Liver (tissue), 9 donors: ENCODE results near the gene FARP1. TPM values are rescaled to one million over a fixed set of nuclear protein-coding genes. Genes with fewer than 3 reads are reported as not detected.

ENCODE experiments used
- DNase-seq: peaks from one replicate; pipeline ENCODE4 v3.0.0-alpha.2; 2017; ENCODE audit warnings: low spot score
- H3K27ac ChIP-seq, 2 donors: one replicate each; pipeline ENCODE4 v1.7.0; 2013; ENCODE audit warnings: inconsistent platforms in 2 of 2, low read length in 2 of 2, control low read depth in 1 of 2, low read depth in 1 of 2, mild to moderate bottlenecking in 1 of 2
- H3K27me3 ChIP-seq, 4 donors: one replicate each; pipeline versions ENCODE4 v1.6.1 to v1.7.0; 2013; ENCODE audit warnings: low read length in 3 of 4, inconsistent platforms in 1 of 4, mild to moderate bottlenecking in 1 of 4, moderate library complexity in 1 of 4; ENCODE audit not compliant: control insufficient read depth in 4 of 4, insufficient read depth in 4 of 4
- H3K36me3 ChIP-seq, 4 donors: one replicate each; pipeline versions ENCODE4 v1.6.1 to v1.7.0; 2013; ENCODE audit warnings: low read length in 3 of 4, mild to moderate bottlenecking in 3 of 4, low read depth in 1 of 4, moderate library complexity in 1 of 4; ENCODE audit not compliant: control insufficient read depth in 4 of 4, insufficient read depth in 3 of 4
- H3K4me1 ChIP-seq, 4 donors: one replicate each; pipeline versions ENCODE4 v1.6.1 to v1.7.0; 2013; ENCODE audit warnings: low read length in 3 of 4, mild to moderate bottlenecking in 3 of 4, moderate library complexity in 1 of 4; ENCODE audit not compliant: control insufficient read depth in 4 of 4, insufficient read depth in 4 of 4
- H3K4me3 ChIP-seq, 3 donors: one replicate each; pipeline versions ENCODE4 v1.6.1 to v1.7.0; 2013; ENCODE audit warnings: low read length in 3 of 3, control low read depth in 1 of 3, low read depth in 1 of 3, mild to moderate bottlenecking in 1 of 3
- H3K9ac ChIP-seq, 2 donors: one replicate each; pipeline ENCODE4 v1.7.0; 2013; ENCODE audit warnings: low read length in 2 of 2, mild to moderate bottlenecking in 2 of 2, moderate library complexity in 2 of 2, control low read depth in 1 of 2, low read depth in 1 of 2
- H3K9me3 ChIP-seq, 4 donors: one replicate each; pipeline versions ENCODE4 v1.6.1 to v1.7.0; 2013; ENCODE audit warnings: low read length in 3 of 4; ENCODE audit not compliant: control insufficient read depth in 4 of 4
- EGR1 ChIP-seq, 2 donors: IDR thresholded peaks; 2 replicates each; pipeline ENCODE4 v1.6.1; 2016 to 2018; ENCODE audit warnings: antibody characterized with exemption in 2 of 2, low read depth in 2 of 2
- FOXA2 ChIP-seq: IDR thresholded peaks from 2 replicates; pipeline ENCODE4 v1.6.1; 2016; ENCODE audit warnings: antibody characterized with exemption
- GABPA ChIP-seq, 2 donors: IDR thresholded peaks in 1 of 2; conservative IDR thresholded peaks in 1 of 2; 2 replicates each; pipeline ENCODE4 v1.6.1; 2016; ENCODE audit warnings: antibody characterized with exemption in 2 of 2, mild to moderate bottlenecking in 1 of 2, moderate library complexity in 1 of 2
- HNF4A ChIP-seq, 2 donors: conservative IDR thresholded peaks; 2 replicates each; pipeline ENCODE4 v1.6.1; 2016; ENCODE audit warnings: antibody characterized with exemption in 2 of 2, mild to moderate bottlenecking in 2 of 2
- HNF4G ChIP-seq: IDR thresholded peaks from 2 replicates; pipeline ENCODE4 v1.6.1; 2016; ENCODE audit warnings: antibody characterized with exemption
- JUND ChIP-seq, 2 donors: IDR thresholded peaks; 2 replicates each; pipeline ENCODE4 v1.6.1; 2016; ENCODE audit warnings: antibody characterized with exemption in 2 of 2
- NR2F2 ChIP-seq: IDR thresholded peaks from 2 replicates; pipeline ENCODE4 v1.6.1; 2016; ENCODE audit warnings: antibody characterized with exemption
- RAD21 ChIP-seq, 2 donors: IDR thresholded peaks; 2 replicates each; pipeline ENCODE4 v1.6.1; 2016; ENCODE audit warnings: antibody characterized with exemption in 2 of 2, mild to moderate bottlenecking in 2 of 2
- RXRA ChIP-seq, 2 donors: IDR thresholded peaks; 2 replicates each; pipeline ENCODE4 v1.6.1; 2017 to 2018; ENCODE audit warnings: antibody characterized with exemption in 2 of 2, mild to moderate bottlenecking in 1 of 2
- SP1 ChIP-seq: IDR thresholded peaks from 2 replicates; pipeline ENCODE4 v1.6.1; 2018; ENCODE audit warnings: antibody characterized with exemption, mild to moderate bottlenecking
- TAF1 ChIP-seq: conservative IDR thresholded peaks from 2 replicates; pipeline ENCODE4 v1.6.1; 2016; ENCODE audit warnings: antibody characterized with exemption, mild to moderate bottlenecking
- YY1 ChIP-seq: IDR thresholded peaks from 2 replicates; pipeline ENCODE4 v1.6.1; 2016; ENCODE audit warnings: antibody characterized with exemption, mild to moderate bottlenecking
- WGBS: extraction: QIAGEN DNeasy Blood & Tissue Kit; methylation state at CpG from one replicate; pipeline ENCODE4 v1.1.7; 2013; 5-methylcytosine and 5-hydroxymethylcytosine counted together
- polyA plus RNA-seq, 2 donors: library from polyadenylated mRNA; stranded (reverse) in 1 of 2; unstranded in 1 of 2; fragments of 200-250 nt in 1 of 2; fragments of >200 nt in 1 of 2; fragmentation: Nextera tagmentation in 1 of 2; extraction: Ambion mirVana in 1 of 2; gene quantifications; one replicate each; pipeline versions ENCODE4 v1.2.1 to v1.2.3, GENCODE V29; 2013 to 2015
- total RNA-seq, 2 donors: library from RNA; depleted of rRNA; stranded (reverse); fragments of >200 nt; gene quantifications; one replicate each; pipeline ENCODE4 v1.2.3, GENCODE V29; 2014
- TF ChIP-seq, protein P1 (sequence below): IDR thresholded peaks from 2 replicates; pipeline ENCODE4 v1.6.1; 2016; ENCODE audit warnings: antibody characterized with exemption
- TF ChIP-seq, protein P2 (sequence below): IDR thresholded peaks from 2 replicates; pipeline ENCODE4 v1.6.1; 2016; ENCODE audit warnings: antibody characterized with exemption, mild to moderate bottlenecking
- TF ChIP-seq, protein P3 (sequence below): fragments of 150-350 bp; IDR thresholded peaks from 2 replicates; pipeline ENCODE4 v1.5.1; 2017; ENCODE audit warnings: improper control_type of control experiment, low read depth, low read length; ENCODE audit not compliant: missing input control
- TF ChIP-seq, protein P4 (sequence below): IDR thresholded peaks from 2 replicates; pipeline ENCODE4 v1.6.1; 2016; ENCODE audit warnings: antibody characterized with exemption
- donor health status: healthy.
- donor health status: healthy.
- donor health status: healthy.
- donor health status: healthy.
- donor health status: healthy.

The FARP1 gene
- total and polyA plus RNA-seq, 4 donors = 28.4 to 62.6 (median 39.8) TPM

- H3K4me3 ChIP-seq = no peak overlapping the region
- WGBS = 88% methylated on average over 7 of the region's 7 CpGs
These were observed 108.8 kb downstream of the FARP1 start for GRCh38 chr13:98251708-98252107.

GRCh38 chr13:98252931-98253470 lies 110.1 kb downstream of the FARP1 start:
- H3K4me1 ChIP-seq = peaks cover 3 to 17% (median 13%) of the 10 kb centered on the region in 4 donors
- no peak overlapping the region for H3K9ac ChIP-seq
- H3K9me3 ChIP-seq = no peaks in the 10 kb centered on the region
- H3K4me3 ChIP-seq = no peak overlapping the region
- WGBS = 79% methylated on average over 7 of the region's 7 CpGs
- no peaks in the 10 kb centered on the region for H3K27me3 ChIP-seq
- no peak for DNase-seq
- H3K36me3 ChIP-seq = peaks cover 0 to 2% (median 0%) of the 10 kb centered on the region in 4 donors
- H3K27ac ChIP-seq = no peak overlapping the region
- TF ChIP-seq SP1 = no peak
- no peak for TF ChIP-seq EGR1 (IDR thresholded peaks at IDR 0.05; ENCODE audit: low read depth in 2 of 2)
- TF ChIP-seq NR2F2 = no peak
- no peak for TF ChIP-seq RXRA (IDR thresholded peaks at IDR 0.05)
- TF ChIP-seq, protein P1, sequence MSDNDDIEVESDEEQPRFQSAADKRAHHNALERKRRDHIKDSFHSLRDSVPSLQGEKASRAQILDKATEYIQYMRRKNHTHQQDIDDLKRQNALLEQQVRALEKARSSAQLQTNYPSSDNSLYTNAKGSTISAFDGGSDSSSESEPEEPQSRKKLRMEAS = no peak
- TF ChIP-seq, protein P2, sequence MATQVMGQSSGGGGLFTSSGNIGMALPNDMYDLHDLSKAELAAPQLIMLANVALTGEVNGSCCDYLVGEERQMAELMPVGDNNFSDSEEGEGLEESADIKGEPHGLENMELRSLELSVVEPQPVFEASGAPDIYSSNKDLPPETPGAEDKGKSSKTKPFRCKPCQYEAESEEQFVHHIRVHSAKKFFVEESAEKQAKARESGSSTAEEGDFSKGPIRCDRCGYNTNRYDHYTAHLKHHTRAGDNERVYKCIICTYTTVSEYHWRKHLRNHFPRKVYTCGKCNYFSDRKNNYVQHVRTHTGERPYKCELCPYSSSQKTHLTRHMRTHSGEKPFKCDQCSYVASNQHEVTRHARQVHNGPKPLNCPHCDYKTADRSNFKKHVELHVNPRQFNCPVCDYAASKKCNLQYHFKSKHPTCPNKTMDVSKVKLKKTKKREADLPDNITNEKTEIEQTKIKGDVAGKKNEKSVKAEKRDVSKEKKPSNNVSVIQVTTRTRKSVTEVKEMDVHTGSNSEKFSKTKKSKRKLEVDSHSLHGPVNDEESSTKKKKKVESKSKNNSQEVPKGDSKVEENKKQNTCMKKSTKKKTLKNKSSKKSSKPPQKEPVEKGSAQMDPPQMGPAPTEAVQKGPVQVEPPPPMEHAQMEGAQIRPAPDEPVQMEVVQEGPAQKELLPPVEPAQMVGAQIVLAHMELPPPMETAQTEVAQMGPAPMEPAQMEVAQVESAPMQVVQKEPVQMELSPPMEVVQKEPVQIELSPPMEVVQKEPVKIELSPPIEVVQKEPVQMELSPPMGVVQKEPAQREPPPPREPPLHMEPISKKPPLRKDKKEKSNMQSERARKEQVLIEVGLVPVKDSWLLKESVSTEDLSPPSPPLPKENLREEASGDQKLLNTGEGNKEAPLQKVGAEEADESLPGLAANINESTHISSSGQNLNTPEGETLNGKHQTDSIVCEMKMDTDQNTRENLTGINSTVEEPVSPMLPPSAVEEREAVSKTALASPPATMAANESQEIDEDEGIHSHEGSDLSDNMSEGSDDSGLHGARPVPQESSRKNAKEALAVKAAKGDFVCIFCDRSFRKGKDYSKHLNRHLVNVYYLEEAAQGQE = no peak
- TF ChIP-seq YY1 = no peak
- TF ChIP-seq, protein P3, sequence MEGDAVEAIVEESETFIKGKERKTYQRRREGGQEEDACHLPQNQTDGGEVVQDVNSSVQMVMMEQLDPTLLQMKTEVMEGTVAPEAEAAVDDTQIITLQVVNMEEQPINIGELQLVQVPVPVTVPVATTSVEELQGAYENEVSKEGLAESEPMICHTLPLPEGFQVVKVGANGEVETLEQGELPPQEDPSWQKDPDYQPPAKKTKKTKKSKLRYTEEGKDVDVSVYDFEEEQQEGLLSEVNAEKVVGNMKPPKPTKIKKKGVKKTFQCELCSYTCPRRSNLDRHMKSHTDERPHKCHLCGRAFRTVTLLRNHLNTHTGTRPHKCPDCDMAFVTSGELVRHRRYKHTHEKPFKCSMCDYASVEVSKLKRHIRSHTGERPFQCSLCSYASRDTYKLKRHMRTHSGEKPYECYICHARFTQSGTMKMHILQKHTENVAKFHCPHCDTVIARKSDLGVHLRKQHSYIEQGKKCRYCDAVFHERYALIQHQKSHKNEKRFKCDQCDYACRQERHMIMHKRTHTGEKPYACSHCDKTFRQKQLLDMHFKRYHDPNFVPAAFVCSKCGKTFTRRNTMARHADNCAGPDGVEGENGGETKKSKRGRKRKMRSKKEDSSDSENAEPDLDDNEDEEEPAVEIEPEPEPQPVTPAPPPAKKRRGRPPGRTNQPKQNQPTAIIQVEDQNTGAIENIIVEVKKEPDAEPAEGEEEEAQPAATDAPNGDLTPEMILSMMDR = no peak
- TF ChIP-seq GABPA (IDR thresholded peaks at IDR 0.05 in 1 of 2, conservative IDR thresholded peaks at IDR 0.05 in 1 of 2) = no peak
- no peak for TF ChIP-seq TAF1
- TF ChIP-seq, protein P4, sequence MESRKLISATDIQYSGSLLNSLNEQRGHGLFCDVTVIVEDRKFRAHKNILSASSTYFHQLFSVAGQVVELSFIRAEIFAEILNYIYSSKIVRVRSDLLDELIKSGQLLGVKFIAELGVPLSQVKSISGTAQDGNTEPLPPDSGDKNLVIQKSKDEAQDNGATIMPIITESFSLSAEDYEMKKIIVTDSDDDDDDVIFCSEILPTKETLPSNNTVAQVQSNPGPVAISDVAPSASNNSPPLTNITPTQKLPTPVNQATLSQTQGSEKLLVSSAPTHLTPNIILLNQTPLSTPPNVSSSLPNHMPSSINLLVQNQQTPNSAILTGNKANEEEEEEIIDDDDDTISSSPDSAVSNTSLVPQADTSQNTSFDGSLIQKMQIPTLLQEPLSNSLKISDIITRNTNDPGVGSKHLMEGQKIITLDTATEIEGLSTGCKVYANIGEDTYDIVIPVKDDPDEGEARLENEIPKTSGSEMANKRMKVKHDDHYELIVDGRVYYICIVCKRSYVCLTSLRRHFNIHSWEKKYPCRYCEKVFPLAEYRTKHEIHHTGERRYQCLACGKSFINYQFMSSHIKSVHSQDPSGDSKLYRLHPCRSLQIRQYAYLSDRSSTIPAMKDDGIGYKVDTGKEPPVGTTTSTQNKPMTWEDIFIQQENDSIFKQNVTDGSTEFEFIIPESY = no peak
- TF ChIP-seq HNF4A (conservative IDR thresholded peaks at IDR 0.05) = no peak
- no peak for TF ChIP-seq HNF4G

More at GRCh38 chr13:98251708-98252107, 108.8 kb downstream of the FARP1 start:
- H3K36me3 ChIP-seq = peaks cover 0 to 2% (median 0%) of the 10 kb centered on the region in 4 donors
- H3K4me1 ChIP-seq = peaks cover 5 to 10% (median 8%) of the 10 kb centered on the region in 4 donors
- H3K27ac ChIP-seq = no peak overlapping the region
- TF ChIP-seq RAD21 (IDR thresholded peaks at IDR 0.05) (no peak), FOXA2 (no peak), RXRA (IDR thresholded peaks at IDR 0.05) (no peak), YY1 (no peak), JUND (IDR thresholded peaks at IDR 0.05) (no peak)
- TF ChIP-seq, protein P2 = no peak
- TF ChIP-seq, protein P4 = no peak
- H3K27me3 ChIP-seq = no peaks in the 10 kb centered on the region
- H3K9me3 ChIP-seq = no peaks in the 10 kb centered on the region
- DNase-seq = no peak
- no peak overlapping the region for H3K9ac ChIP-seq
